K562 (cell line): ENCODE results near the gene SDSL. TPM values are rescaled to one million over a fixed set of nuclear protein-coding genes. Genes with fewer than 3 reads are reported as not detected.

ENCODE experiments used
- ATAC-seq: fragments of 200-7000 bp; cut with Tn5 transposase; 3 replicates; pipeline ENCODE4 v1.9.1; 2020; ENCODE audit warnings: moderate library complexity
- BruUV-seq: library from RNA; stranded (reverse); fragments of 400-500 nt; replicated peaks from 2 replicates; lab custom pipeline; 2021; lab: Mats Ljungman, UMichigan
- CTCF ChIA-PET: fragments of 300-600 bp; formaldehyde crosslinking; extraction: SDS; loops from one replicate; lab custom pipeline; 2021; ENCODE audit warnings: low intra/inter-chr PET ratio; lab: Yijun Ruan, JAX
- POLR2A ChIA-PET: fragments of 300-600, 350-650 bp; sonication (Branson Sonifier 250); formaldehyde crosslinking; extraction: SDS; loops from one replicate; lab custom pipeline; 2021; ENCODE audit warnings: antibody characterized with exemption, inconsistent platforms; lab: Yijun Ruan, JAX
- DNase-seq, 4 experiments: peaks; one replicate each; pipeline versions ENCODE4 v3.0.0 to v3.0.0-alpha.2; 2011 to 2018; ENCODE audit warnings: low spot score in 3 of 4, mixed read lengths in 3 of 4; ENCODE audit errors: extremely low read depth in 1 of 4
- FAIRE-seq: peaks from 2 replicates; lab custom pipeline; 2011; peaks lifted over from hg19 to GRCh38; lab: Jason Lieb, UNC
- H2AFZ ChIP-seq: 2 replicates; pipeline ENCODE4 v1.6.0; 2011; ENCODE audit warnings: low read depth, low read length, control low read depth, inconsistent platforms
- H3K27ac ChIP-seq: fragments of 200-600 bp; 3 replicates; pipeline ENCODE4 v1.8.0; 2011; ENCODE audit warnings: low read depth, mild to moderate bottlenecking, control low read depth, inconsistent platforms, low read length, moderate library complexity, mixed read lengths; ENCODE audit errors: extremely low read depth
- H3K27me3 ChIP-seq, 2 experiments: fragments of 300-600 bp in 1 of 2; 2 replicates in 1 of 2; 3 replicates in 1 of 2; pipeline versions ENCODE4 v1.6.0 to v1.8.0; 2011; ENCODE audit warnings: inconsistent platforms in 2 of 2, low read length in 2 of 2, mild to moderate bottlenecking in 1 of 2, mixed read lengths in 1 of 2, moderate library complexity in 1 of 2; ENCODE audit not compliant: control insufficient read depth in 2 of 2, insufficient read depth in 2 of 2
- H3K36me3 ChIP-seq: fragments of 300-600 bp; 3 replicates; pipeline ENCODE4 v1.8.0; 2011; ENCODE audit warnings: mild to moderate bottlenecking, low read length, inconsistent platforms; ENCODE audit not compliant: control insufficient read depth, insufficient read depth
- H3K4me1 ChIP-seq, 2 experiments: fragments of 200-600 bp in 1 of 2; replicated peaks in 1 of 2; 2 replicates in 1 of 2; 3 replicates in 1 of 2; pipeline versions ENCODE4 v1.5.1 to v1.8.0; 2011; ENCODE audit warnings: inconsistent platforms in 2 of 2, low read length in 2 of 2, mild to moderate bottlenecking in 1 of 2, mixed read lengths in 1 of 2, moderate library complexity in 1 of 2; ENCODE audit not compliant: control insufficient read depth in 2 of 2, insufficient read depth in 2 of 2
- H3K4me2 ChIP-seq: 2 replicates; pipeline ENCODE4 v1.6.1; 2011; ENCODE audit warnings: low read length, control low read depth, inconsistent platforms, mixed read lengths; ENCODE audit not compliant: insufficient read depth
- H3K4me3 ChIP-seq: fragments of 200-600 bp; sonication (generic), shearing (Covaris generic); 2 replicates; pipeline ENCODE4 v1.5.1; 2016; ENCODE audit warnings: control low read depth, inconsistent platforms
- H3K79me2 ChIP-seq: fragments of 200-600 bp; 3 replicates; pipeline ENCODE4 v1.8.0; 2011; ENCODE audit warnings: low read length, inconsistent platforms; ENCODE audit not compliant: control insufficient read depth, insufficient read depth
- H3K9ac ChIP-seq, 2 experiments: 2 replicates each; pipeline versions ENCODE4 v1.6.0 to v1.6.1; 2011; ENCODE audit warnings: low read depth in 2 of 2, low read length in 2 of 2, control low read depth in 1 of 2, inconsistent platforms in 1 of 2, mild to moderate bottlenecking in 1 of 2, mixed read lengths in 1 of 2; ENCODE audit not compliant: insufficient read depth in 1 of 2
- H3K9me1 ChIP-seq: one replicate; pipeline ENCODE4 v1.6.0; 2011; ENCODE audit warnings: inconsistent platforms, mild to moderate bottlenecking, low read length, moderate library complexity; ENCODE audit not compliant: control insufficient read depth, insufficient read depth
- H3K9me3 ChIP-seq: replicated peaks from 2 replicates; pipeline ENCODE4 v1.5.1; 2011; ENCODE audit warnings: low read depth, low read length, inconsistent platforms; ENCODE audit not compliant: control insufficient read depth, insufficient read depth
- H4K20me1 ChIP-seq: replicated peaks from 2 replicates; pipeline ENCODE4 v1.6.1; 2011; ENCODE audit warnings: low read length, inconsistent platforms, mixed read lengths; ENCODE audit not compliant: control insufficient read depth, insufficient read depth
- BRD4 ChIP-seq: fragments of 200-600 bp; sonication (generic); IDR thresholded peaks from 2 replicates; pipeline ENCODE4 v1.6.1; 2017; ENCODE audit warnings: inconsistent platforms
- DLX4 ChIP-seq: fragments of 250-450 bp; sonication (Bioruptor Pico); IDR thresholded peaks from 2 replicates; pipeline ENCODE4 v1.6.1; 2021; ENCODE audit warnings: mild to moderate bottlenecking
- FOS ChIP-seq: IDR thresholded peaks from 3 replicates; pipeline ENCODE4 v1.6.1; 2011; ENCODE audit not compliant: insufficient read length; ENCODE audit errors: extremely low read depth
- KHSRP ChIP-seq: fragments of 450-650 bp; IDR thresholded peaks from 2 replicates; pipeline ENCODE4 v1.6.1; 2017
- MEIS2 ChIP-seq: fragments of 450-650 bp; IDR thresholded peaks from 2 replicates; pipeline ENCODE4 v1.6.1; 2014; ENCODE audit warnings: mild to moderate bottlenecking; ENCODE audit not compliant: partially characterized antibody
- NR3C1 ChIP-seq: sonication (generic); formaldehyde crosslinking; IDR thresholded peaks from 2 replicates; pipeline ENCODE4 v1.8.1; 2022; ENCODE audit warnings: missing genetic modification reagents
- TEAD2 ChIP-seq: fragments of 450-650 bp; IDR thresholded peaks from 2 replicates; pipeline ENCODE4 v1.6.1; 2016; ENCODE audit warnings: missing genetic modification characterization, control low read depth, missing compliant biosample characterization
- U2AF1 ChIP-seq: fragments of 200-400 bp; formaldehyde crosslinking; optimal IDR thresholded peaks from 2 replicates; pipeline ENCODE3; 2017; ENCODE audit warnings: mild to moderate bottlenecking, low read depth, low read length, moderate library complexity
- ZFP36 ChIP-seq: fragments of 150-350 bp; IDR thresholded peaks from 2 replicates; pipeline ENCODE4 v1.6.1; 2018; ENCODE audit warnings: low read length, low read depth; ENCODE audit not compliant: partially characterized antibody
- WGBS: fragments of 100-300 bp; shearing (Covaris generic); methylation state at CpG from one replicate; pipeline ENCODE4 v1.1.6; 2016; ENCODE audit warnings: low coverage, mixed read lengths; ENCODE audit not compliant: insufficient coverage; ENCODE audit errors: missing lambda C conversion rate; 5-methylcytosine and 5-hydroxymethylcytosine counted together
- in situ Hi-C: fragments of 300-500 bp; cut with MboI; formaldehyde crosslinking; loops from 4 replicates; pipeline ENCODE4 v1.15.0; 2018; ENCODE audit warnings: inconsistent platforms, mixed read lengths
- intact Hi-C: fragments of 100-400 bp; cut with micrococcal nuclease; formaldehyde crosslinking; loops from 2 replicates; pipeline ENCODE4 v1.14.2; 2022
- polyA plus RNA-seq, 8 experiments: library from polyadenylated mRNA; depleted of rRNA in 4 of 8; stranded (reverse) in 5 of 8; unstranded in 3 of 8; fragments of >200 nt; fragmentation: Nextera tagmentation in 2 of 8; fragmentation: Illumina TruSeq in 1 of 8; extraction: Ambion mirVana in 2 of 8; extraction: Trizol in 1 of 8; gene quantifications; 2 replicates each; pipeline versions ENCODE4 v1.2.1 to v1.2.3, GENCODE V29; 2011 to 2014; ENCODE audit warnings: inconsistent platforms in 1 of 8, missing spikeins in 1 of 8
- total RNA-seq, 7 experiments: library from RNA; depleted of rRNA in 6 of 7; stranded (reverse); fragments of >200 nt in 6 of 7; fragmentation: Illumina TruSeq in 2 of 7; extraction: Trizol in 2 of 7; gene quantifications; 2 replicates each; pipeline versions ENCODE4 v1.2.1 to v1.2.3, GENCODE V29; 2011 to 2021; ENCODE audit warnings: low replicate concordance in 1 of 7

Gene SDSL
- total and polyA plus RNA-seq, 9 of the 15 experiments (the other 6 are each of a cell fraction or from before 2014, with no cell fraction given): 0.31 to 11.0 (median 7.4) TPM

GRCh38 chr12:113397497-113398197 is 24.5 kb upstream of the SDSL start (continued):
- TF ChIP-seq DLX4 (CRISPR knock-in tag): no peak
- no peak for TF ChIP-seq MEIS2
- TF ChIP-seq, all 486 proteins: peak for 0

- H2AFZ ChIP-seq: no peak overlapping the region
- H4K20me1 ChIP-seq: no peaks in the 10 kb centered on the region
- no peak for ATAC-seq
- H3K4me3 ChIP-seq: no peak overlapping the region
- FAIRE-seq: no peak
- no peak overlapping the region for H3K4me2 ChIP-seq
- peaks cover 2 to 21% of the 10 kb centered on the region in 2 experiments; a peak in 4 of 5 replicates for H3K4me1 ChIP-seq
- no peaks in the 10 kb centered on the region for H3K9me1 ChIP-seq
- no peak for DNase-seq
- peaks cover 0 to 8% of the 10 kb centered on the region in 2 experiments; a peak in 1 of 5 replicates for H3K27me3 ChIP-seq
- H3K36me3 ChIP-seq: no peaks in the 10 kb centered on the region
- CTCF ChIA-PET: interaction anchor here (0.5 kb wide), 1 partner anchor 1930 kb away, joined by 4 read pairs; no protein-coding TSS in a partner anchor
- in situ Hi-C loops (no loop called here), intact Hi-C loops (no loop called here)
- TF ChIP-seq NR3C1 (CRISPR knock-in tag): no peak
- no peak for TF ChIP-seq BRD4
- TF ChIP-seq ZFP36: peak; percentile 48
- TF ChIP-seq U2AF1: no peak
- no peak for TF ChIP-seq KHSRP
- TF ChIP-seq FOS: no peak
- TF ChIP-seq TEAD2 (tag): no peak
- POLR2A ChIA-PET: no interaction called here
- H3K27ac ChIP-seq: no peak overlapping the region
- WGBS: 26% methylated on average over 24 of the region's 26 CpGs
- no peak overlapping the region for H3K9ac ChIP-seq
- H3K9me3 ChIP-seq: no peaks in the 10 kb centered on the region
- no peaks in the 10 kb centered on the region for H3K79me2 ChIP-seq
- no TSS peak for BruUV-seq
Measured at GRCh38 chr12:113398346-113399290, 23.6 kb upstream of the SDSL start.
